ENCODE measurements around the gene TAAR9.

The TAAR9 gene

GRCh38 chr6:132513831-132514545 lies 24.1 kb upstream of the TAAR9 start:
- H3K4me3 ChIP-seq (ENCODE audit: low read depth, low read length): no peak overlapping the region
- TF ChIP-seq, protein P1, sequence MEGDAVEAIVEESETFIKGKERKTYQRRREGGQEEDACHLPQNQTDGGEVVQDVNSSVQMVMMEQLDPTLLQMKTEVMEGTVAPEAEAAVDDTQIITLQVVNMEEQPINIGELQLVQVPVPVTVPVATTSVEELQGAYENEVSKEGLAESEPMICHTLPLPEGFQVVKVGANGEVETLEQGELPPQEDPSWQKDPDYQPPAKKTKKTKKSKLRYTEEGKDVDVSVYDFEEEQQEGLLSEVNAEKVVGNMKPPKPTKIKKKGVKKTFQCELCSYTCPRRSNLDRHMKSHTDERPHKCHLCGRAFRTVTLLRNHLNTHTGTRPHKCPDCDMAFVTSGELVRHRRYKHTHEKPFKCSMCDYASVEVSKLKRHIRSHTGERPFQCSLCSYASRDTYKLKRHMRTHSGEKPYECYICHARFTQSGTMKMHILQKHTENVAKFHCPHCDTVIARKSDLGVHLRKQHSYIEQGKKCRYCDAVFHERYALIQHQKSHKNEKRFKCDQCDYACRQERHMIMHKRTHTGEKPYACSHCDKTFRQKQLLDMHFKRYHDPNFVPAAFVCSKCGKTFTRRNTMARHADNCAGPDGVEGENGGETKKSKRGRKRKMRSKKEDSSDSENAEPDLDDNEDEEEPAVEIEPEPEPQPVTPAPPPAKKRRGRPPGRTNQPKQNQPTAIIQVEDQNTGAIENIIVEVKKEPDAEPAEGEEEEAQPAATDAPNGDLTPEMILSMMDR (IDR thresholded peaks at IDR 0.05; ENCODE audit: insufficient read depth, low read depth, low read length, missing control alignments): no peak
- DNase-seq (ENCODE audit: low read depth): no peak

GRCh38 chr6:132515386-132515785 lies 22.7 kb upstream of the TAAR9 start:
- H3K4me3 ChIP-seq (ENCODE audit: low read depth, low read length): no peak overlapping the region
- DNase-seq (ENCODE audit: low read depth): no peak
- TF ChIP-seq, protein P1 (IDR thresholded peaks at IDR 0.05; ENCODE audit: insufficient read depth, low read depth, low read length, missing control alignments): no peak

DNA sequence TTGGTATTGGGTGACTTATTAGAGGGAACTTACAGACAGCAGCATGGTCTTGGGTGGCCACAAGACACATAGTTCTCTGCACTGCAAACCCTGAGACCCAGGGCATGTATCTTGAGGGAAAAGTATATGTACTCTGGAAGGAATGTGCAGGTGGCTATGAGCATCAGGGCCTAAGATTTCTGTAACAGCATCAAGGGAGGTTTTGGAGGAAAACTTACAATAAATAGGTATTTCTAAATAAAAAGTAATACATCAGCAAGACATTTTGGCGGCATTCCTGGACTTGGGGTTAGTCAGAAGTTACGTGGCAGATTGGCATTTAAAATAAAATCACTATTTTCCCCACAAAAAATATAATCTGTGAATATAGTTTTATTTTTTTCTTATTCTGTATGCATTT lies 17.1 kb upstream of the TAAR9 start:
- DNase-seq (ENCODE audit: low read depth): no peak
- TF ChIP-seq, protein P1 (IDR thresholded peaks at IDR 0.05; ENCODE audit: insufficient read depth, low read depth, low read length, missing control alignments): no peak
- no peak overlapping the region for H3K4me3 ChIP-seq (ENCODE audit: low read depth, low read length)

DNA sequence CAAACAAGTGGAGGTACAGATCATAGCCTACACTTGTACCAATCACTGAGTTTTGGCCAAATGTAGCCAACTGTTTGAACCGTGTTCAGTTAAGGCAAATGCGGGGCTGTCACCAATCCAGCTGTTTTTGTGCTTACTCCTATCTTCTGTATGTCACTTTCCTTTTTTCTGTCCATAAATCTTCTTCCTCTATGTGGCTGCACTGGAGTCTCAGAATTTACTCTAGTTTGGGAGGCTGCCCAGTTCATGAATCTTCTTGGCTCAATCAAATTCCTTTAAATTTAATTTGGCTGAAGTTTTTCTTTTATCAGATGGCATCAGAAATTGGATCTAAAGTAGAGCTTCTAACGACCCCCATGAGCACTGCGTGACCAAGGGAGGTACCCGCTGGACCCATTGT lies 13.4 kb upstream of the TAAR9 start:
- no peak for DNase-seq (ENCODE audit: low read depth)
- H3K4me3 ChIP-seq (ENCODE audit: low read depth, low read length): no peak overlapping the region
- TF ChIP-seq, protein P1 (IDR thresholded peaks at IDR 0.05; ENCODE audit: insufficient read depth, low read depth, low read length, missing control alignments): no peak

DNA sequence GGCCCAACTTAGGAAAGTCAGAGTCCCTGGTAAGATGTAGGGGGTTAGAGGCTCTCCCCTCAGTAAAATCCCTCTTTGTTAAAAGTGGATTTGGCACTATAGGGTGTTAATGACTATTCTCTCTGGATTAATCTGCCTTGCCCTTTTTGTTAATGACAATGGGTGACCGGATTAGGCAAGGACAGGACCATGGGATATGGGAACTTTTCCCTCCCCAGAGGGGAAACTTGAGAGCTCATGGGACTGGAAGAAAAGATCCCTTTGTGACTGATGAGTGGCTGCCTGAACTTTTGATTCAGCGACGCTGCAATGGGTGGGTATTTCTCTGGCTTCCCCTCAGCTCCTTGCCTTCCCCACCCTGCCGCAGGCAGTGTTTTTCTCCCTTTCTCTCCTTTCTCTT lies 12.2 kb upstream of the TAAR9 start:
- H3K4me3 ChIP-seq (ENCODE audit: low read depth, low read length): no peak overlapping the region
- TF ChIP-seq, protein P1 (IDR thresholded peaks at IDR 0.05; ENCODE audit: insufficient read depth, low read depth, low read length, missing control alignments): no peak
- DNase-seq (ENCODE audit: low read depth): no peak

GRCh38 chr6:132526461-132526860 lies 11.6 kb upstream of the TAAR9 start:
- TF ChIP-seq, protein P1 (IDR thresholded peaks at IDR 0.05; ENCODE audit: insufficient read depth, low read depth, low read length, missing control alignments): no peak
- no peak for DNase-seq (ENCODE audit: low read depth)
- H3K4me3 ChIP-seq (ENCODE audit: low read depth, low read length): no peak overlapping the region

DNA sequence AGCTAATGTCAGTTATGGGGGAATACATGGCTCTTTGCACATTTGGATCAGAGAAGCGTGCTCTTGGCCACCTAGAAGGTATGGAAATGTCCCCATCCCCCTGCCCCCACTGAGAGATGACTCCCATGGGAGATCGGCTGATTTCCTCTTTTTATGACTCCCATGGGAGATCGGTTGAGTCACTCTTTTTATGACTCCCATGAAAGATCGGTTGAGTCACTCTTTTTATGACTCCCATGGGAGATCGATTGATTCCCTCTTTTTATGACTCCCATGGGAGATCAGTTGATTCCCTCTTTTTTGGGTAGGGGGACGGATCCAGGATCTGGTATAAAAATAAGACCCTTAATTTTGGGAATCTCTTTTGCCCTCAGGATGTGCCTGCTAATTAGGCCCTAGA lies 10.3 kb upstream of the TAAR9 start:
- H3K4me3 ChIP-seq (ENCODE audit: low read depth, low read length): no peak overlapping the region
- TF ChIP-seq, protein P1 (IDR thresholded peaks at IDR 0.05; ENCODE audit: insufficient read depth, low read depth, low read length, missing control alignments): no peak
- no peak for DNase-seq (ENCODE audit: low read depth)

All from GM12865 (cell line).